Smooth muscle cell (in vitro differentiated cells): ENCODE measurements around the gene PIK3AP1. TPM values are rescaled to one million over a fixed set of nuclear protein-coding genes. Genes with fewer than 3 reads are reported as not detected.

ENCODE experiments used
- DNase-seq: peaks from one replicate; lab custom pipeline; 2025; ENCODE audit not compliant: unreplicated experiment; lab: John Stamatoyannopoulos, UW
- H2AFZ ChIP-seq: fragments of 200-600 bp; sonication (generic); 2 replicates; pipeline ENCODE4 v1.6.0; 2016; ENCODE audit warnings: antibody characterized with exemption, low read depth, mild to moderate bottlenecking
- H3F3A ChIP-seq: fragments of 200-600 bp; sonication (generic); 2 replicates; pipeline ENCODE4 v1.6.0; 2017; ENCODE audit warnings: antibody characterized with exemption, low read depth
- H3K27ac ChIP-seq: fragments of 200-600 bp; sonication (generic); 2 replicates; pipeline ENCODE4 v1.5.1; 2016; ENCODE audit warnings: low read depth, mild to moderate bottlenecking
- H3K27me3 ChIP-seq: fragments of 200-600 bp; sonication (generic); 2 replicates; pipeline ENCODE4 v1.6.1; 2016; ENCODE audit warnings: low read depth, mild to moderate bottlenecking
- H3K36me3 ChIP-seq: fragments of 200-600 bp; sonication (generic); 2 replicates; pipeline ENCODE4 v1.5.1; 2016; ENCODE audit warnings: low read depth
- H3K4me1 ChIP-seq: fragments of 200-600 bp; sonication (generic); 2 replicates; pipeline ENCODE4 v1.5.1; 2016; ENCODE audit warnings: low read depth
- H3K4me2 ChIP-seq: fragments of 200-600 bp; sonication (generic); 2 replicates; pipeline ENCODE4 v1.6.0; 2016; ENCODE audit warnings: mild to moderate bottlenecking
- H3K4me3 ChIP-seq: fragments of 200-600 bp; sonication (generic); 2 replicates; pipeline ENCODE4 v1.5.1; 2016; ENCODE audit warnings: mild to moderate bottlenecking
- H3K79me2 ChIP-seq: fragments of 200-600 bp; sonication (generic); 2 replicates; pipeline ENCODE4 v1.6.0; 2016; ENCODE audit warnings: low read depth, mild to moderate bottlenecking
- H3K9ac ChIP-seq: fragments of 200-600 bp; sonication (generic); 2 replicates; pipeline ENCODE4 v1.6.0; 2016; ENCODE audit warnings: low read depth
- H3K9me3 ChIP-seq: fragments of 200-600 bp; sonication (generic); replicated peaks from 2 replicates; pipeline ENCODE4 v1.5.1; 2016; ENCODE audit warnings: low read depth
- H4K20me1 ChIP-seq: fragments of 200-600 bp; sonication (generic); 2 replicates; pipeline ENCODE4 v1.6.0; 2016; ENCODE audit warnings: low read depth
- CTCF ChIP-seq: fragments of 200-600 bp; sonication (generic); IDR thresholded peaks from 2 replicates; pipeline ENCODE4 v1.5.1; 2017; ENCODE audit warnings: borderline replicate concordance, mild to moderate bottlenecking, antibody characterized with exemption; ENCODE audit not compliant: insufficient read depth, poor library complexity, severe bottlenecking
- WGBS: methylation state at CpG from one replicate; pipeline ENCODE4 v1.1.7; 2016; ENCODE audit warnings: low lambda C conversion rate; 5-methylcytosine and 5-hydroxymethylcytosine counted together
- polyA plus RNA-seq: library from polyadenylated mRNA; unstranded; fragments of >200 nt; fragmentation: Nextera tagmentation; extraction: Ambion mirVana; gene quantifications from 2 replicates; pipeline ENCODE4 v1.2.1, GENCODE V29; 2016
- total RNA-seq: library from RNA; depleted of rRNA; stranded (reverse); fragments of >200 nt; gene quantifications from 2 replicates; pipeline ENCODE4 v1.2.3, GENCODE V29; 2014

Gene PIK3AP1
- total and polyA plus RNA-seq, 2 experiments from 2014 or later: 1.2 TPM; not detected in 1

- no peak overlapping the region for H3K4me2 ChIP-seq
Measured at GRCh38 chr10:96619796-96620773, 100.2 kb downstream of the PIK3AP1 start.

GRCh38 chr10:96619120-96619519 lies 101.2 kb downstream of the PIK3AP1 start:
- Histone ChIP-seq H3K4me1 (peaks cover 3% of the 10 kb centered on the region), H2AFZ (no peak overlapping the region), H3K4me2 (no peak overlapping the region), H3K27ac (no peak overlapping the region), H3K9me3 (no peaks in the 10 kb centered on the region), H3K79me2 (no peaks in the 10 kb centered on the region), H4K20me1 (no peaks in the 10 kb centered on the region), H3F3A (no peaks in the 10 kb centered on the region), H3K4me3 (no peak overlapping the region), H3K36me3 (no peaks in the 10 kb centered on the region), H3K27me3 (no peaks in the 10 kb centered on the region), H3K9ac (no peak overlapping the region)
- WGBS: 47% methylated on average over 11 of the region's 11 CpGs
- no peak for DNase-seq
- no peak for TF ChIP-seq CTCF

More at GRCh38 chr10:96619796-96620773, 100.2 kb downstream of the PIK3AP1 start:
- 87% methylated on average over 17 of the region's 17 CpGs for WGBS
- no peaks in the 10 kb centered on the region for H3K9me3 ChIP-seq
- H3K4me3 ChIP-seq: no peak overlapping the region
- no peaks in the 10 kb centered on the region for H3F3A ChIP-seq
- no peak overlapping the region for H3K9ac ChIP-seq
- no peak for TF ChIP-seq CTCF
- no peak overlapping the region for H2AFZ ChIP-seq
- no peaks in the 10 kb centered on the region for H3K36me3 ChIP-seq
- H3K79me2 ChIP-seq: no peaks in the 10 kb centered on the region
- H3K27ac ChIP-seq: no peak overlapping the region
- H4K20me1 ChIP-seq: no peaks in the 10 kb centered on the region
- no peaks in the 10 kb centered on the region for H3K27me3 ChIP-seq
- H3K4me1 ChIP-seq: peaks cover 3% of the 10 kb centered on the region
- no peak for DNase-seq

- no peaks in the 10 kb centered on the region for H3K36me3 ChIP-seq
- H3K4me1 ChIP-seq: peaks cover 3% of the 10 kb centered on the region
- no peak overlapping the region for H3K4me3 ChIP-seq
- no peak overlapping the region for H3K27ac ChIP-seq
- 83% methylated on average over 2 of the region's 2 CpGs for WGBS
- TF ChIP-seq CTCF: no peak
- no peaks in the 10 kb centered on the region for H3K27me3 ChIP-seq
- DNase-seq: no peak
- no peak overlapping the region for H3K4me2 ChIP-seq
- H3K79me2 ChIP-seq: no peaks in the 10 kb centered on the region
- no peaks in the 10 kb centered on the region for H3F3A ChIP-seq
- H2AFZ ChIP-seq: no peak overlapping the region
- no peak overlapping the region for H3K9ac ChIP-seq
- H3K9me3 ChIP-seq: no peaks in the 10 kb centered on the region
- no peaks in the 10 kb centered on the region for H4K20me1 ChIP-seq
Measured at GRCh38 chr10:96618653-96619052, 101.7 kb downstream of the PIK3AP1 start.
